HCT116 (cell line): Measurements from ENCODE around the gene CNTFR. TPM values are rescaled to one million over a fixed set of nuclear protein-coding genes. Genes with fewer than 3 reads are reported as not detected.

ENCODE experiments used
- ATAC-seq: fragments of 200-7000 bp; cut with Tn5 transposase; 2 replicates; pipeline ENCODE4 v1.9.1; 2020; ENCODE audit warnings: mild to moderate bottlenecking, moderate library complexity
- BruUV-seq: library from RNA; stranded (reverse); fragments of 400-500 nt; replicated peaks from 2 replicates; lab custom pipeline; 2021; lab: Mats Ljungman, UMichigan
- CTCF ChIA-PET: fragments of 300-600 bp; sonication (Branson Sonifier 250); formaldehyde crosslinking; loops from one replicate; lab custom pipeline; 2021; ENCODE audit warnings: antibody characterized with exemption; lab: Charles Lee
- POLR2A ChIA-PET: fragments of 300-600, 350-600 bp; sonication (Branson Sonifier 250); formaldehyde crosslinking; loops from one replicate; lab custom pipeline; 2021; ENCODE audit warnings: antibody characterized with exemption; lab: Charles Lee
- RAD21 ChIA-PET, 2 experiments: fragments of 300-600 bp; sonication (Branson Sonifier 250); formaldehyde crosslinking; loops; one replicate each; lab custom pipeline; 2023; ENCODE audit warnings: low total read pairs in 2 of 2; ENCODE audit not compliant: uncharacterized antibody in 2 of 2, unreplicated experiment in 2 of 2, low non-redundant PET in 1 of 2; lab: Charles Lee
- DNase-seq: peaks from one replicate; pipeline ENCODE4 v3.0.0-alpha.2; 2010; ENCODE audit warnings: low read depth, low spot score
- H2AFZ ChIP-seq: fragments of 200-600 bp; shearing (Covaris generic), sonication (generic); 2 replicates; pipeline ENCODE4 v1.6.1; 2017; ENCODE audit warnings: low read depth, mixed run types, mixed read lengths, antibody characterized with exemption, low read length; ENCODE audit not compliant: poor library complexity, severe bottlenecking
- H3K27ac ChIP-seq: 2 replicates; pipeline ENCODE4 v1.5.1; 2012; ENCODE audit warnings: low read depth, low read length
- H3K27me3 ChIP-seq: fragments of 200-600 bp; sonication (generic); 2 replicates; pipeline ENCODE4 v1.6.1; 2016; ENCODE audit warnings: mixed run types, low read length, mixed read lengths; ENCODE audit not compliant: insufficient read depth
- H3K36me3 ChIP-seq, 2 experiments: fragments of 200-500 bp in 1 of 2; fragments of 200-600 bp in 1 of 2; sonication (Bioruptor generic) in 1 of 2; sonication (generic) in 1 of 2; 2 replicates each; pipeline versions ENCODE4 v1.5.1 to v1.6.1; 2014 to 2016; ENCODE audit warnings: low read length in 2 of 2, inconsistent platforms in 1 of 2, mixed read lengths in 1 of 2, mixed run types in 1 of 2; ENCODE audit not compliant: insufficient read depth in 2 of 2, control insufficient read depth in 1 of 2
- H3K4me1 ChIP-seq, 2 experiments: fragments of 200-600 bp in 1 of 2; sonication (generic) in 1 of 2; 2 replicates each; pipeline versions ENCODE4 v1.5.1 to v1.6.1; 2012 to 2017; ENCODE audit warnings: low read length in 2 of 2, inconsistent platforms in 1 of 2, mild to moderate bottlenecking in 1 of 2, mixed read lengths in 1 of 2, mixed run types in 1 of 2, moderate library complexity in 1 of 2; ENCODE audit not compliant: insufficient read depth in 2 of 2, control insufficient read depth in 1 of 2
- H3K4me2 ChIP-seq: fragments of 200-600 bp; sonication (generic); 2 replicates; pipeline ENCODE4 v1.6.1; 2017; ENCODE audit warnings: mixed run types, low read length, mixed read lengths
- H3K4me3 ChIP-seq, 2 experiments: fragments of 200-600 bp in 1 of 2; sonication (generic) in 1 of 2; replicated peaks in 1 of 2; 2 replicates each; pipeline ENCODE4 v1.5.1; 2011 to 2016; ENCODE audit warnings: low read length in 2 of 2, control low read depth in 1 of 2, low read depth in 1 of 2, mild to moderate bottlenecking in 1 of 2, mixed read lengths in 1 of 2, mixed run types in 1 of 2
- H3K79me2 ChIP-seq: fragments of 200-600 bp; sonication (generic); 2 replicates; pipeline ENCODE4 v1.6.1; 2017; ENCODE audit warnings: mild to moderate bottlenecking, mixed run types, low read length, moderate library complexity, mixed read lengths; ENCODE audit not compliant: insufficient read depth
- H3K9ac ChIP-seq: fragments of 200-600 bp; sonication (generic); 2 replicates; pipeline ENCODE4 v1.6.1; 2016; ENCODE audit warnings: low read length, mixed read lengths
- H3K9me2 ChIP-seq: fragments of 200-600 bp; sonication (generic), shearing (Covaris generic); 2 replicates; pipeline ENCODE4 v1.6.1; 2017; ENCODE audit warnings: mixed run types, mild to moderate bottlenecking, moderate library complexity; ENCODE audit not compliant: insufficient read depth
- H3K9me3 ChIP-seq, 2 experiments: fragments of 200-500 bp in 1 of 2; fragments of 200-600 bp in 1 of 2; sonication (Bioruptor generic) in 1 of 2; sonication (generic) in 1 of 2; 2 replicates each; pipeline ENCODE4 v1.6.1; 2014 to 2017; ENCODE audit warnings: low read length in 2 of 2, mixed read lengths in 2 of 2, inconsistent platforms in 1 of 2, low read depth in 1 of 2, mild to moderate bottlenecking in 1 of 2, mixed run types in 1 of 2, moderate library complexity in 1 of 2; ENCODE audit not compliant: control insufficient read depth in 1 of 2, insufficient read depth in 1 of 2
- H4K20me1 ChIP-seq: fragments of 200-600 bp; sonication (generic), shearing (Covaris generic); 2 replicates; pipeline ENCODE4 v1.6.1; 2017; ENCODE audit warnings: mixed run types, mild to moderate bottlenecking, moderate library complexity; ENCODE audit not compliant: insufficient read depth
- CBX3 ChIP-seq: IDR thresholded peaks from 2 replicates; pipeline ENCODE4 v1.6.1; 2012; ENCODE audit warnings: low read depth
- CEBPB ChIP-seq: IDR thresholded peaks from 2 replicates; pipeline ENCODE4 v1.6.1; 2012; ENCODE audit warnings: low read depth
- EGR1 ChIP-seq: IDR thresholded peaks from 2 replicates; pipeline ENCODE4 v1.6.1; 2012; ENCODE audit warnings: low read depth
- EZH2 ChIP-seq: fragments of 200-600 bp; sonication (generic); IDR thresholded peaks from 2 replicates; pipeline ENCODE4 v1.6.1; 2017; ENCODE audit warnings: antibody characterized with exemption, mixed run types
- FOSL1 ChIP-seq: IDR thresholded peaks from 2 replicates; pipeline ENCODE4 v1.6.1; 2012; ENCODE audit warnings: low read depth
- JUND ChIP-seq: IDR thresholded peaks from 2 replicates; pipeline ENCODE4 v1.6.1; 2012
- POLR2A ChIP-seq: IDR thresholded peaks from 2 replicates; pipeline ENCODE4 v1.7.0; 2011; ENCODE audit warnings: borderline replicate concordance; ENCODE audit not compliant: insufficient read depth, insufficient read length; ENCODE audit errors: extremely low read depth
- POLR2AphosphoS5 ChIP-seq: IDR thresholded peaks from 2 replicates; pipeline ENCODE4 v1.6.1; 2011; ENCODE audit warnings: mild to moderate bottlenecking, low read depth, low read length, moderate library complexity
- RAD21 ChIP-seq: IDR thresholded peaks from 2 replicates; pipeline ENCODE4 v1.6.1; 2012; ENCODE audit warnings: low read depth, mild to moderate bottlenecking
- SP1 ChIP-seq: IDR thresholded peaks from 2 replicates; pipeline ENCODE4 v1.6.1; 2012; ENCODE audit warnings: low read depth
- SRF ChIP-seq: IDR thresholded peaks from 2 replicates; pipeline ENCODE4 v1.6.1; 2012; ENCODE audit warnings: low read depth
- ZFX ChIP-seq: fragments of 450-650 bp; IDR thresholded peaks from 2 replicates; pipeline ENCODE4 v1.6.1; 2017
- ZNF274 ChIP-seq: fragments of 200-500 bp; sonication (Bioruptor generic); IDR thresholded peaks from 2 replicates; pipeline ENCODE4 v1.6.1; 2014; ENCODE audit warnings: mild to moderate bottlenecking, low read depth, low read length, inconsistent platforms
- intact Hi-C: fragments of 100-400 bp; cut with micrococcal nuclease; formaldehyde crosslinking; loops from 2 replicates; pipeline ENCODE4 v1.10.0; 2022
- total RNA-seq: library from RNA; stranded (reverse); gene quantifications from one replicate; pipeline ENCODE4 v1.2.1, GENCODE V29; 2021; ENCODE audit not compliant: unreplicated experiment
- TF ChIP-seq, protein P1 (sequence below): IDR thresholded peaks from 2 replicates; pipeline ENCODE4 v1.6.1; 2012; ENCODE audit warnings: low read depth
- TF ChIP-seq, protein P2 (sequence below): IDR thresholded peaks from 2 replicates; pipeline ENCODE4 v1.6.1; 2011; ENCODE audit warnings: mild to moderate bottlenecking, low read length, moderate library complexity; ENCODE audit not compliant: insufficient replicate concordance; ENCODE audit errors: extremely low read depth
- TF ChIP-seq, protein P3 (sequence below): IDR thresholded peaks from 2 replicates; pipeline ENCODE4 v1.6.1; 2012

Gene CNTFR
- total RNA-seq, 1 experiment from 2014 or later, result not detected

DNA sequence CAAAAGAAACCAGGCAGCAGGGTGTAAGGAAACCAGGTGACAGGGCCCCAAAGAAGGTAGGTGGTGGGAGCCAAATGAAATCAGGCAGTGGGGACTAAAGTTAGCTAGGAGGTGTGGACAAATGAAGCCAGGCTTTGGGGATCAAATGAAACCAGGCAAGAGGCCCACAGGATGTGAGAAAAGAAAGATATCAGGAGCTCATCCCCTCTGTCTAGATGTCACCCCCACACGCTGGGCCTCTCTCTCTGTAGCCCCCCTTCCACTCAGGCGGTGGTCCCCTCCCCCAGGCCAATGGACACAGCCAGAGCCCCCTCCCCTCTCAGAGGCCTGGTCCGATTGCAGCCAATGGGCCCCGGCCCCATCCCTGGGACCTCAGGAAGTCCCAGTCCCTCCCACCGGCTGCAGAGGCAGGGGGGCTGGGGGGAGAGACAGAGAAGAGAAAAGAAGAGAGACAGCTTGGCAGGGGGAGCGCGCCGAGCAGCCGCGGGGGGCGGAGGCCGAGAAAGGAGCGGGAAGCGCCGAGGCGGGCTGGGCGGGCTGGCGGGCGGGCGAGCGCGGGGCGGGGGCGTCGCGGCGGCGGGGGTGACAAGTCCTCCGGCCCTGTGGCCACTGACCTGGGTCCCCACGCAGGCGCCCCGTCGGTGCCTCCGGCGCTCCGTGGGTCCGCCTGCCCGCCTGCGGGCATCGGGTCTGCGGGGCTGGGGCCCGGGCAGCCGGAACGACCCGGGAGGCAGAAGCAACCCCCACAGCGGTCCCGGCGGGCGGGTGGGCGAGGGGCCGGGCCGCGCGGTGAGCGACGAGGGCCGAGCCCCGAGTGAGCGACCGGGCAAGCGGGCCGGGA lies 11.9 kb downstream of the CNTFR start:
- ChIA-PET CTCF (no interaction called here), POLR2A (no interaction called here), RAD21 (no interaction called here)
- intact Hi-C loops, result no loop called here
- no peak overlapping the region for H3K9ac ChIP-seq
- DNase-seq (no peak), ATAC-seq (no peak)
- H3K9me3 ChIP-seq, result no peaks in the 10 kb centered on the region
- no peak overlapping the region for H2AFZ ChIP-seq
- no peaks in the 10 kb centered on the region for H3K4me1 ChIP-seq
- no peaks in the 10 kb centered on the region for H4K20me1 ChIP-seq
- no peaks in the 10 kb centered on the region for H3K79me2 ChIP-seq
- TF ChIP-seq, protein P1, sequence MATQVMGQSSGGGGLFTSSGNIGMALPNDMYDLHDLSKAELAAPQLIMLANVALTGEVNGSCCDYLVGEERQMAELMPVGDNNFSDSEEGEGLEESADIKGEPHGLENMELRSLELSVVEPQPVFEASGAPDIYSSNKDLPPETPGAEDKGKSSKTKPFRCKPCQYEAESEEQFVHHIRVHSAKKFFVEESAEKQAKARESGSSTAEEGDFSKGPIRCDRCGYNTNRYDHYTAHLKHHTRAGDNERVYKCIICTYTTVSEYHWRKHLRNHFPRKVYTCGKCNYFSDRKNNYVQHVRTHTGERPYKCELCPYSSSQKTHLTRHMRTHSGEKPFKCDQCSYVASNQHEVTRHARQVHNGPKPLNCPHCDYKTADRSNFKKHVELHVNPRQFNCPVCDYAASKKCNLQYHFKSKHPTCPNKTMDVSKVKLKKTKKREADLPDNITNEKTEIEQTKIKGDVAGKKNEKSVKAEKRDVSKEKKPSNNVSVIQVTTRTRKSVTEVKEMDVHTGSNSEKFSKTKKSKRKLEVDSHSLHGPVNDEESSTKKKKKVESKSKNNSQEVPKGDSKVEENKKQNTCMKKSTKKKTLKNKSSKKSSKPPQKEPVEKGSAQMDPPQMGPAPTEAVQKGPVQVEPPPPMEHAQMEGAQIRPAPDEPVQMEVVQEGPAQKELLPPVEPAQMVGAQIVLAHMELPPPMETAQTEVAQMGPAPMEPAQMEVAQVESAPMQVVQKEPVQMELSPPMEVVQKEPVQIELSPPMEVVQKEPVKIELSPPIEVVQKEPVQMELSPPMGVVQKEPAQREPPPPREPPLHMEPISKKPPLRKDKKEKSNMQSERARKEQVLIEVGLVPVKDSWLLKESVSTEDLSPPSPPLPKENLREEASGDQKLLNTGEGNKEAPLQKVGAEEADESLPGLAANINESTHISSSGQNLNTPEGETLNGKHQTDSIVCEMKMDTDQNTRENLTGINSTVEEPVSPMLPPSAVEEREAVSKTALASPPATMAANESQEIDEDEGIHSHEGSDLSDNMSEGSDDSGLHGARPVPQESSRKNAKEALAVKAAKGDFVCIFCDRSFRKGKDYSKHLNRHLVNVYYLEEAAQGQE, result no peak
- TF ChIP-seq RAD21 (no peak), ZNF274 (no peak), ZFX (no peak), JUND (no peak), SRF (no peak), CEBPB (no peak), EZH2 (no peak), SP1 (no peak), POLR2AphosphoS5 (no peak), CBX3 (no peak), FOSL1 (no peak), POLR2A (no peak), EGR1 (no peak)
- TF ChIP-seq, protein P2, sequence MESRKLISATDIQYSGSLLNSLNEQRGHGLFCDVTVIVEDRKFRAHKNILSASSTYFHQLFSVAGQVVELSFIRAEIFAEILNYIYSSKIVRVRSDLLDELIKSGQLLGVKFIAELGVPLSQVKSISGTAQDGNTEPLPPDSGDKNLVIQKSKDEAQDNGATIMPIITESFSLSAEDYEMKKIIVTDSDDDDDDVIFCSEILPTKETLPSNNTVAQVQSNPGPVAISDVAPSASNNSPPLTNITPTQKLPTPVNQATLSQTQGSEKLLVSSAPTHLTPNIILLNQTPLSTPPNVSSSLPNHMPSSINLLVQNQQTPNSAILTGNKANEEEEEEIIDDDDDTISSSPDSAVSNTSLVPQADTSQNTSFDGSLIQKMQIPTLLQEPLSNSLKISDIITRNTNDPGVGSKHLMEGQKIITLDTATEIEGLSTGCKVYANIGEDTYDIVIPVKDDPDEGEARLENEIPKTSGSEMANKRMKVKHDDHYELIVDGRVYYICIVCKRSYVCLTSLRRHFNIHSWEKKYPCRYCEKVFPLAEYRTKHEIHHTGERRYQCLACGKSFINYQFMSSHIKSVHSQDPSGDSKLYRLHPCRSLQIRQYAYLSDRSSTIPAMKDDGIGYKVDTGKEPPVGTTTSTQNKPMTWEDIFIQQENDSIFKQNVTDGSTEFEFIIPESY, result no peak
- TF ChIP-seq, protein P3, sequence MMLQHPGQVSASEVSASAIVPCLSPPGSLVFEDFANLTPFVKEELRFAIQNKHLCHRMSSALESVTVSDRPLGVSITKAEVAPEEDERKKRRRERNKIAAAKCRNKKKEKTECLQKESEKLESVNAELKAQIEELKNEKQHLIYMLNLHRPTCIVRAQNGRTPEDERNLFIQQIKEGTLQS, result no peak
- no peak overlapping the region for H3K4me2 ChIP-seq
- BruUV-seq, result no TSS peak
- H3K4me3 ChIP-seq, result no peak overlapping the region
- H3K27me3 ChIP-seq, result no peaks in the 10 kb centered on the region
- no peaks in the 10 kb centered on the region for H3K9me2 ChIP-seq
- H3K27ac ChIP-seq, result no peak overlapping the region
- no peaks in the 10 kb centered on the region for H3K36me3 ChIP-seq
